H1 (cell line): ENCODE measurements around the gene ZNF652. TPM values are rescaled to one million over a fixed set of nuclear protein-coding genes. Genes with fewer than 3 reads are reported as not detected.
A peak's percentile ranks its signal among the peaks of the same experiment; 100 is the strongest.

Experiments
- CTCF ChIA-PET: fragments of 300-600 bp; sonication (Branson Sonifier 250); formaldehyde crosslinking; loops from one replicate; lab custom pipeline; 2021; ENCODE audit not compliant: partially characterized antibody; lab: Charles Lee
- POLR2A ChIA-PET: fragments of 300-600 bp; sonication (Branson Sonifier 250); formaldehyde crosslinking; loops from one replicate; lab custom pipeline; 2021; ENCODE audit warnings: inconsistent platforms; ENCODE audit not compliant: partially characterized antibody; lab: Charles Lee
- DNase-seq, 2 experiments: peaks; one replicate each; pipeline versions ENCODE4 v3.0.0 to v3.0.0-alpha.2; 2010 to 2022; ENCODE audit warnings: low spot score in 2 of 2, low read depth in 1 of 2, mixed read lengths in 1 of 2
- FAIRE-seq: peaks from 2 replicates; lab custom pipeline; 2011; peaks lifted over from hg19 to GRCh38; lab: Jason Lieb, UNC
- H2AFZ ChIP-seq: 2 replicates; pipeline ENCODE4 v1.8.1; 2012; ENCODE audit warnings: low read length, inconsistent platforms
- H2AK5ac ChIP-seq: 2 replicates; pipeline ENCODE4 v1.6.1; 2013; ENCODE audit warnings: low read depth, low read length
- H2BK120ac ChIP-seq: replicated peaks from 2 replicates; pipeline ENCODE3; 2013; ENCODE audit warnings: low read depth, low read length, inconsistent platforms
- H2BK12ac ChIP-seq: 2 replicates; pipeline ENCODE4 v1.6.1; 2013; ENCODE audit warnings: low read depth, low read length
- H2BK15ac ChIP-seq: 2 replicates; pipeline ENCODE4 v1.6.1; 2013; ENCODE audit warnings: low read length
- H2BK20ac ChIP-seq: 2 replicates; pipeline ENCODE4 v1.6.1; 2013; ENCODE audit warnings: low read length
- H2BK5ac ChIP-seq: 2 replicates; pipeline ENCODE4 v1.6.1; 2013; ENCODE audit warnings: low read depth, low read length
- H3K14ac ChIP-seq: 2 replicates; pipeline ENCODE4 v1.6.1; 2013; ENCODE audit warnings: inconsistent platforms; ENCODE audit not compliant: insufficient read length
- H3K18ac ChIP-seq: 2 replicates; pipeline ENCODE4 v1.6.1; 2013; ENCODE audit warnings: low read length; ENCODE audit errors: extremely low read depth
- H3K23ac ChIP-seq: 2 replicates; pipeline ENCODE4 v1.6.1; 2013; ENCODE audit warnings: inconsistent platforms; ENCODE audit not compliant: insufficient read length
- H3K23me2 ChIP-seq: 2 replicates; pipeline ENCODE4 v1.6.1; 2013; ENCODE audit warnings: low read depth, low read length
- H3K27ac ChIP-seq: 2 replicates; pipeline ENCODE4 v1.6.1; 2011; ENCODE audit warnings: low read depth, low read length, inconsistent platforms
- H3K27me3 ChIP-seq, 4 experiments: replicated peaks in 1 of 4; 1 replicate in 1 of 4; 2 replicates in 3 of 4; pipeline versions ENCODE4 v1.6.1 to v1.8.1; 2011 to 2013; ENCODE audit warnings: low read length in 3 of 4, mild to moderate bottlenecking in 3 of 4, inconsistent platforms in 2 of 4, mixed read lengths in 2 of 4, moderate library complexity in 1 of 4; ENCODE audit not compliant: control insufficient read depth in 3 of 4, insufficient read depth in 3 of 4; ENCODE audit errors: extremely low read depth in 1 of 4
- H3K36me3 ChIP-seq, 4 experiments: 2 replicates each; pipeline versions ENCODE4 v1.6.1 to v1.8.1; 2011 to 2013; ENCODE audit warnings: mild to moderate bottlenecking in 4 of 4, low read length in 3 of 4, moderate library complexity in 2 of 4, control low read depth in 1 of 4, inconsistent platforms in 1 of 4; ENCODE audit not compliant: insufficient read depth in 4 of 4, control insufficient read depth in 2 of 4
- H3K4ac ChIP-seq: replicated peaks from 2 replicates; pipeline ENCODE3; 2013; ENCODE audit warnings: low read length, low read depth, mixed read lengths, inconsistent platforms; ENCODE audit not compliant: insufficient read length
- H3K4me1 ChIP-seq, 4 experiments: replicated peaks in 1 of 4; 1 replicate in 1 of 4; 2 replicates in 3 of 4; pipeline versions ENCODE4 v1.6.1 to v1.8.1; 2011 to 2013; ENCODE audit warnings: low read length in 3 of 4, inconsistent platforms in 2 of 4, mixed read lengths in 1 of 4; ENCODE audit not compliant: insufficient read depth in 4 of 4, control insufficient read depth in 3 of 4
- H3K4me2 ChIP-seq, 2 experiments: 2 replicates each; pipeline versions ENCODE4 v1.6.1 to v1.8.1; 2011 to 2013; ENCODE audit warnings: low read depth in 2 of 2, low read length in 2 of 2, control low read depth in 1 of 2, inconsistent platforms in 1 of 2, mild to moderate bottlenecking in 1 of 2; ENCODE audit not compliant: insufficient read depth in 1 of 2
- H3K4me3 ChIP-seq, 4 experiments: fragments of 200-600, 300-600 bp in 1 of 4; sonication (generic), shearing (Covaris generic), sonication (Bioruptor Twin) in 1 of 4; 2 replicates each; pipeline versions ENCODE4 v1.5.1 to v1.8.1; 2011 to 2016; ENCODE audit warnings: low read length in 4 of 4, low read depth in 3 of 4, control low read depth in 2 of 4, inconsistent platforms in 2 of 4, mild to moderate bottlenecking in 2 of 4, mixed read lengths in 1 of 4, moderate library complexity in 1 of 4; ENCODE audit not compliant: insufficient read depth in 2 of 4; ENCODE audit errors: extremely low read depth in 1 of 4
- H3K56ac ChIP-seq: replicated peaks from 2 replicates; pipeline ENCODE3; 2013; ENCODE audit warnings: low read depth, mild to moderate bottlenecking, mixed read lengths, low read length, inconsistent platforms; ENCODE audit not compliant: insufficient read length
- H3K79me1 ChIP-seq: 2 replicates; pipeline ENCODE4 v1.6.1; 2013; ENCODE audit warnings: low read depth, low read length, control low read depth
- H3K79me2 ChIP-seq, 2 experiments: 2 replicates each; pipeline versions ENCODE4 v1.6.1 to v1.8.1; 2012 to 2013; ENCODE audit warnings: low read length in 2 of 2, mild to moderate bottlenecking in 2 of 2, inconsistent platforms in 1 of 2; ENCODE audit not compliant: insufficient read depth in 2 of 2, control insufficient read depth in 1 of 2
- H3K9ac ChIP-seq, 4 experiments: replicated peaks in 1 of 4; 1 replicate in 1 of 4; 2 replicates in 3 of 4; pipeline versions ENCODE4 v1.6.1 to v1.8.1; 2011 to 2013; ENCODE audit warnings: low read depth in 3 of 4, low read length in 3 of 4, control low read depth in 2 of 4, mild to moderate bottlenecking in 2 of 4, moderate library complexity in 2 of 4, inconsistent platforms in 1 of 4; ENCODE audit errors: extremely low read depth in 1 of 4
- H3K9me3 ChIP-seq, 2 experiments: 2 replicates each; pipeline versions ENCODE4 v1.6.1 to v1.8.1; 2012 to 2013; ENCODE audit warnings: mild to moderate bottlenecking in 2 of 2, moderate library complexity in 2 of 2, control low read depth in 1 of 2, inconsistent platforms in 1 of 2, low read depth in 1 of 2, low read length in 1 of 2, mixed read lengths in 1 of 2; ENCODE audit not compliant: insufficient read depth in 2 of 2
- H4K20me1 ChIP-seq, 2 experiments: replicated peaks in 1 of 2; 2 replicates each; pipeline versions ENCODE3 to v1.8.1; 2011 to 2013; ENCODE audit warnings: inconsistent platforms in 2 of 2, low read length in 2 of 2, mild to moderate bottlenecking in 1 of 2; ENCODE audit not compliant: insufficient read depth in 2 of 2, control insufficient read depth in 1 of 2
- H4K5ac ChIP-seq: 2 replicates; pipeline ENCODE4 v1.6.1; 2013; ENCODE audit warnings: low read length, low read depth, mixed read lengths, inconsistent platforms; ENCODE audit not compliant: insufficient read length
- H4K8ac ChIP-seq: 2 replicates; pipeline ENCODE4 v1.8.0; 2013; ENCODE audit warnings: mild to moderate bottlenecking, moderate library complexity, low read length, inconsistent platforms; ENCODE audit not compliant: insufficient read depth; ENCODE audit errors: extremely low read depth
- H4K91ac ChIP-seq: replicated peaks from 2 replicates; pipeline ENCODE3; 2013; ENCODE audit warnings: low read length, mixed read lengths, inconsistent platforms; ENCODE audit not compliant: insufficient read length
- ASH2L ChIP-seq: fragments of 200-600, 300-600 bp; sonication (generic); IDR thresholded peaks from one replicate; pipeline ENCODE4 v1.7.1; 2017; ENCODE audit warnings: low read length
- ATF2 ChIP-seq: IDR thresholded peaks from 2 replicates; pipeline ENCODE4 v1.6.1; 2012; ENCODE audit warnings: low read length, inconsistent platforms
- POU5F1 ChIP-seq: IDR thresholded peaks from 2 replicates; pipeline ENCODE4 v1.6.1; 2011; ENCODE audit warnings: low read depth, mild to moderate bottlenecking, low read length, moderate library complexity
- RNF2 ChIP-seq: fragments of 200-900, 300-1000 bp; sonication (generic); IDR thresholded peaks from 2 replicates; pipeline ENCODE4 v1.7.1; 2016; ENCODE audit warnings: borderline replicate concordance, low read depth, mild to moderate bottlenecking, antibody characterized with exemption, low read length; ENCODE audit not compliant: poor library complexity, severe bottlenecking; ENCODE audit errors: missing control alignments
- RXRA ChIP-seq: IDR thresholded peaks from 2 replicates; pipeline ENCODE4 v1.6.1; 2011; ENCODE audit warnings: low read depth, mild to moderate bottlenecking, low read length, moderate library complexity; ENCODE audit not compliant: insufficient read depth
- SP2 ChIP-seq: IDR thresholded peaks from 2 replicates; pipeline ENCODE4 v1.6.1; 2012; ENCODE audit warnings: mild to moderate bottlenecking, low read length, inconsistent platforms
- SRF ChIP-seq: IDR thresholded peaks from 2 replicates; pipeline ENCODE4 v1.6.1; 2011; ENCODE audit warnings: mild to moderate bottlenecking, low read depth, low read length, moderate library complexity
- SUZ12 ChIP-seq: fragments of 200-600 bp; sonication (generic); IDR thresholded peaks from 2 replicates; pipeline ENCODE4 v1.6.1; 2012; ENCODE audit warnings: mild to moderate bottlenecking, inconsistent platforms, low read length, moderate library complexity, mixed read lengths
- WGBS, 2 experiments: shearing (Covaris generic) in 1 of 2; methylation state at CpG; one replicate each; pipeline versions ENCODE4 v1.1.6 to v1.1.7; 2013 to 2015; ENCODE audit warnings: low lambda C conversion rate in 2 of 2, mixed read lengths in 2 of 2, inconsistent platforms in 1 of 2, low coverage in 1 of 2, missing lambda C conversion rate in 1 of 2; ENCODE audit not compliant: insufficient replicate concordance in 2 of 2, insufficient coverage in 1 of 2, insufficient read length in 1 of 2; ENCODE audit errors: extremely low coverage in 1 of 2, missing lambda C conversion rate in 1 of 2; 5-methylcytosine and 5-hydroxymethylcytosine counted together
- polyA plus RNA-seq, 7 experiments: library from polyadenylated mRNA; depleted of rRNA in 3 of 7; stranded (reverse) in 5 of 7; unstranded in 2 of 7; fragments of >200 nt in 5 of 7; fragments of 200-250 nt in 2 of 7; gene quantifications; 1 replicate in 5 of 7; 2 replicates in 1 of 7; 4 replicates in 1 of 7; pipeline versions ENCODE4 v1.2.1 to v1.2.3, GENCODE V29; 2011 to 2013; ENCODE audit warnings: missing spikeins in 2 of 7, mixed read lengths in 2 of 7
- total RNA-seq: library from RNA; stranded (reverse); fragmentation: NEBNext Ultra II Directional; extraction: Animal tissue kit (Norgen Biotek cat#: 25700); gene quantifications from 2 replicates; pipeline ENCODE4 v1.2.1, GENCODE V29; 2021

Gene ZNF652
- total and polyA plus RNA-seq, 2 of the 8 experiments (the other 6 are each of a cell fraction or from before 2014, with no cell fraction given): 13.5 to 39.6 TPM

GRCh38 chr17:49359990-49360795, 1.9 kb downstream of the ZNF652 start:
- Histone ChIP-seq H3K36me3 (no peaks in the 10 kb centered on the region), H3K79me1 (peaks cover 5% of the 10 kb centered on the region; the same call in 1 of the 2 replicates), H4K5ac (no peak overlapping the region), H3K23ac (no peak overlapping the region), H3K18ac (no peak overlapping the region), H3K56ac (no peak overlapping the region), H4K91ac (no peak overlapping the region), H3K4me2 (peak overlapping the region; percentile 97 to 99), H4K8ac (no peak overlapping the region), H2BK5ac (no peak overlapping the region), H2AFZ (no peak overlapping the region), H2BK120ac (no peak overlapping the region), H3K23me2 (peaks cover 11% of the 10 kb centered on the region), H2BK12ac (no peak overlapping the region), H3K27ac (no peak overlapping the region), H4K20me1 (peaks cover 2 to 4% of the 10 kb centered on the region in 2 experiments), H3K14ac (no peak overlapping the region), H3K4me1 (peaks cover 5 to 14% (median 7%) of the 10 kb centered on the region in 4 experiments; a peak in 6 of 7 replicates), H3K4ac (no peak overlapping the region), H3K79me2 (peaks cover 10 to 58% of the 10 kb centered on the region in 2 experiments; a peak in 3 of 4 replicates), H2AK5ac (no peak overlapping the region), H3K9me3 (no peaks in the 10 kb centered on the region), H3K9ac (no peak overlapping the region), H2BK20ac (no peak overlapping the region), H2BK15ac (no peak overlapping the region), H3K27me3 (no peaks in the 10 kb centered on the region), H3K4me3 (peak overlapping the region; percentile 86 to 98 (median 89); a peak in 7 of 8 replicates)
- WGBS, 2 experiments: 61 to 86% methylated on average over 1 to 8 of the region's 8 CpGs
- TF ChIP-seq RNF2: no peak
- TF ChIP-seq SUZ12: no peak
- TF ChIP-seq ATF2: no peak
- TF ChIP-seq ASH2L: no peak
- TF ChIP-seq RXRA: no peak
- no peak for TF ChIP-seq SRF
- no peak for TF ChIP-seq SP2
- TF ChIP-seq POU5F1: no peak
- FAIRE-seq: no peak
- CTCF ChIA-PET: interaction anchor here (0.6 to 5.0 kb wide), 5 partner anchors 8 to 196 kb away, joined by 3 to 23 read pairs (median 3); no protein-coding TSS in a partner anchor
- POLR2A ChIA-PET: interaction anchor here (1.5 to 2.0 kb wide), 2 partner anchors 13 to 21 kb away, joined by 4 to 5 read pairs; no protein-coding TSS in a partner anchor
- DNase-seq: no peak
